ENCODE data around the gene RPA3. TPM values are rescaled to one million over a fixed set of nuclear protein-coding genes. Genes with fewer than 3 reads are reported as not detected.

The RPA3 gene
- total and polyA plus RNA-seq, 9 of the 15 experiments (the other 6 are each of a cell fraction or from before 2014, with no cell fraction given), result 68.5 to 265 (median 125) TPM

DNA sequence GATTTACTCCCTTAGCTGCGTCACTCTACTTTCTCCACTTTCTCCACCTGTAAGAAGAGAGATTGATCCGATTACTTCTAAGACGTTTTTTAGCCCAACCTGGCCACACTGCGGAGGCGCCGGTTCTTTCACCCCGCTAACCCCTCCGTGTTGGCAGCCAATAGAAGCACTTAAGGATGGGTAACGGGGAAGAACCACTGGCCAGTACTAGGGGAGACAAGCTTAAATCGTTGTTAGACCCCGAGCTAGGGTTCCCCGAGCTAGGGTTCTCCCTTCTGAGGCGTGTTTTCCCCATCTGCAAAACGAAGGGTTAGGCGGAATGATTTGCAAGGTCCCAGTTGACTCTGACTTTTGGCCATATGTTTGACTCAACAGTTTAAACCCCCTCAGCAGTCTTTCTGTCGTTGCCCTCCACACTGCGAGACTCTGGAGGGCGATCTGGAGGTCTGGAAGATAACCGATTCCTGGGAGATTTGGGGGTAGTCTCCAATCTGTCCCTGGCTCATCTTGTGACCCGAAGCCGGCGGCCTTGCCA, 77.2 kb downstream of the RPA3 start (continued):
- TF ChIP-seq NR1H2 (CRISPR knock-in tag; IDR thresholded peaks at IDR 0.05), result no peak
- no peak for TF ChIP-seq PURB (CRISPR knock-in tag; IDR thresholded peaks at IDR 0.05; ENCODE audit: low read depth)
- TF ChIP-seq NFE2L1 (tag; IDR thresholded peaks at IDR 0.05; ENCODE audit: borderline replicate concordance, low read depth), result no peak
- TF ChIP-seq ZNF197 (CRISPR knock-in tag; IDR thresholded peaks at IDR 0.05; ENCODE audit: low read depth), result no peak
- no peak for TF ChIP-seq CSDE1 (IDR thresholded peaks at IDR 0.05)
- TF ChIP-seq, protein P1, sequence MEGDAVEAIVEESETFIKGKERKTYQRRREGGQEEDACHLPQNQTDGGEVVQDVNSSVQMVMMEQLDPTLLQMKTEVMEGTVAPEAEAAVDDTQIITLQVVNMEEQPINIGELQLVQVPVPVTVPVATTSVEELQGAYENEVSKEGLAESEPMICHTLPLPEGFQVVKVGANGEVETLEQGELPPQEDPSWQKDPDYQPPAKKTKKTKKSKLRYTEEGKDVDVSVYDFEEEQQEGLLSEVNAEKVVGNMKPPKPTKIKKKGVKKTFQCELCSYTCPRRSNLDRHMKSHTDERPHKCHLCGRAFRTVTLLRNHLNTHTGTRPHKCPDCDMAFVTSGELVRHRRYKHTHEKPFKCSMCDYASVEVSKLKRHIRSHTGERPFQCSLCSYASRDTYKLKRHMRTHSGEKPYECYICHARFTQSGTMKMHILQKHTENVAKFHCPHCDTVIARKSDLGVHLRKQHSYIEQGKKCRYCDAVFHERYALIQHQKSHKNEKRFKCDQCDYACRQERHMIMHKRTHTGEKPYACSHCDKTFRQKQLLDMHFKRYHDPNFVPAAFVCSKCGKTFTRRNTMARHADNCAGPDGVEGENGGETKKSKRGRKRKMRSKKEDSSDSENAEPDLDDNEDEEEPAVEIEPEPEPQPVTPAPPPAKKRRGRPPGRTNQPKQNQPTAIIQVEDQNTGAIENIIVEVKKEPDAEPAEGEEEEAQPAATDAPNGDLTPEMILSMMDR (IDR thresholded peaks at IDR 0.05 in 2 of 3, conservative IDR thresholded peaks at IDR 0.05 in 1 of 3; ENCODE audit: insufficient read depth in 2 of 3, low read depth in 1 of 3, low read length in 3 of 3), result peak in 1 of 3 experiments; percentile 4; a peak in 1 of 6 replicates
- TF ChIP-seq FOXK2 (conservative IDR thresholded peaks at IDR 0.05 in 1 of 2, IDR thresholded peaks at IDR 0.05 in 1 of 2; ENCODE audit: low read depth in 2 of 2), result no peak
- no peak for TF ChIP-seq ELF1 (tag; IDR thresholded peaks at IDR 0.05)
- TF ChIP-seq RBM14 (IDR thresholded peaks at IDR 0.05; ENCODE audit: borderline replicate concordance, insufficient read depth, low read depth, low read length), result no peak
- TF ChIP-seq MAZ (CRISPR knock-in tag; conservative IDR thresholded peaks at IDR 0.05 in 1 of 2, IDR thresholded peaks at IDR 0.05 in 1 of 2), result peak in 1 of 2 experiments; percentile 5; a peak in 3 of 4 replicates
- peak; percentile 11 for TF ChIP-seq POLR2B (IDR thresholded peaks at IDR 0.05; ENCODE audit: low read depth, partially characterized antibody)
- TF ChIP-seq, protein P2, sequence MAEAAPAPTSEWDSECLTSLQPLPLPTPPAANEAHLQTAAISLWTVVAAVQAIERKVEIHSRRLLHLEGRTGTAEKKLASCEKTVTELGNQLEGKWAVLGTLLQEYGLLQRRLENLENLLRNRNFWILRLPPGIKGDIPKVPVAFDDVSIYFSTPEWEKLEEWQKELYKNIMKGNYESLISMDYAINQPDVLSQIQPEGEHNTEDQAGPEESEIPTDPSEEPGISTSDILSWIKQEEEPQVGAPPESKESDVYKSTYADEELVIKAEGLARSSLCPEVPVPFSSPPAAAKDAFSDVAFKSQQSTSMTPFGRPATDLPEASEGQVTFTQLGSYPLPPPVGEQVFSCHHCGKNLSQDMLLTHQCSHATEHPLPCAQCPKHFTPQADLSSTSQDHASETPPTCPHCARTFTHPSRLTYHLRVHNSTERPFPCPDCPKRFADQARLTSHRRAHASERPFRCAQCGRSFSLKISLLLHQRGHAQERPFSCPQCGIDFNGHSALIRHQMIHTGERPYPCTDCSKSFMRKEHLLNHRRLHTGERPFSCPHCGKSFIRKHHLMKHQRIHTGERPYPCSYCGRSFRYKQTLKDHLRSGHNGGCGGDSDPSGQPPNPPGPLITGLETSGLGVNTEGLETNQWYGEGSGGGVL (CRISPR knock-in tag; IDR thresholded peaks at IDR 0.05), result no peak
- TF ChIP-seq NBN (IDR thresholded peaks at IDR 0.05; ENCODE audit: low read depth), result 0 out of 2 replicates have a peak, but pooled peaks have one; percentile 7
- TF ChIP-seq ZNF76 (CRISPR knock-in tag; IDR thresholded peaks at IDR 0.05; ENCODE audit: borderline replicate concordance), result no peak
- TF ChIP-seq, protein P3, sequence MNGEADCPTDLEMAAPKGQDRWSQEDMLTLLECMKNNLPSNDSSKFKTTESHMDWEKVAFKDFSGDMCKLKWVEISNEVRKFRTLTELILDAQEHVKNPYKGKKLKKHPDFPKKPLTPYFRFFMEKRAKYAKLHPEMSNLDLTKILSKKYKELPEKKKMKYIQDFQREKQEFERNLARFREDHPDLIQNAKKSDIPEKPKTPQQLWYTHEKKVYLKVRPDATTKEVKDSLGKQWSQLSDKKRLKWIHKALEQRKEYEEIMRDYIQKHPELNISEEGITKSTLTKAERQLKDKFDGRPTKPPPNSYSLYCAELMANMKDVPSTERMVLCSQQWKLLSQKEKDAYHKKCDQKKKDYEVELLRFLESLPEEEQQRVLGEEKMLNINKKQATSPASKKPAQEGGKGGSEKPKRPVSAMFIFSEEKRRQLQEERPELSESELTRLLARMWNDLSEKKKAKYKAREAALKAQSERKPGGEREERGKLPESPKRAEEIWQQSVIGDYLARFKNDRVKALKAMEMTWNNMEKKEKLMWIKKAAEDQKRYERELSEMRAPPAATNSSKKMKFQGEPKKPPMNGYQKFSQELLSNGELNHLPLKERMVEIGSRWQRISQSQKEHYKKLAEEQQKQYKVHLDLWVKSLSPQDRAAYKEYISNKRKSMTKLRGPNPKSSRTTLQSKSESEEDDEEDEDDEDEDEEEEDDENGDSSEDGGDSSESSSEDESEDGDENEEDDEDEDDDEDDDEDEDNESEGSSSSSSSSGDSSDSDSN (IDR thresholded peaks at IDR 0.05; ENCODE audit: borderline replicate concordance in 1 of 2, low read depth in 2 of 2, low read length in 2 of 2), result 0 out of 4 replicates have a peak, but pooled peaks of 1 of the 2 experiments have one; percentile 50
- TF ChIP-seq BRD9 (IDR thresholded peaks at IDR 0.05; ENCODE audit: low read depth, partially characterized antibody), result peak; percentile 70
- TF ChIP-seq ZNF707 (CRISPR knock-in tag; conservative IDR thresholded peaks at IDR 0.05), result no peak
- no peak for TF ChIP-seq ZNF253 (CRISPR knock-in tag; conservative IDR thresholded peaks at IDR 0.05)
- no peak for TF ChIP-seq GATAD2A (IDR thresholded peaks at IDR 0.05)
- no peak for TF ChIP-seq CBFA2T2 (conservative IDR thresholded peaks at IDR 0.05)
- no peak for TF ChIP-seq SP2 (IDR thresholded peaks at IDR 0.05; ENCODE audit: extremely low read depth, low read depth, low read length, poor library complexity, severe bottlenecking)
